GM11168 (cell line): Measurements from ENCODE around the gene PIP5K1C.

Source experiments
- in situ Hi-C: fragments of 300-500 bp; cut with MboI; formaldehyde crosslinking; loops from one replicate; pipeline ENCODE4 v1.12.0; 2022; ENCODE audit warnings: low sequenced_read_pairs; ENCODE audit not compliant: unreplicated experiment

PIP5K1C gene

GRCh38 chr19:3614858-3615505 lies 85.3 kb downstream of the PIP5K1C start:
- in situ Hi-C loops: no loop called here

DNA sequence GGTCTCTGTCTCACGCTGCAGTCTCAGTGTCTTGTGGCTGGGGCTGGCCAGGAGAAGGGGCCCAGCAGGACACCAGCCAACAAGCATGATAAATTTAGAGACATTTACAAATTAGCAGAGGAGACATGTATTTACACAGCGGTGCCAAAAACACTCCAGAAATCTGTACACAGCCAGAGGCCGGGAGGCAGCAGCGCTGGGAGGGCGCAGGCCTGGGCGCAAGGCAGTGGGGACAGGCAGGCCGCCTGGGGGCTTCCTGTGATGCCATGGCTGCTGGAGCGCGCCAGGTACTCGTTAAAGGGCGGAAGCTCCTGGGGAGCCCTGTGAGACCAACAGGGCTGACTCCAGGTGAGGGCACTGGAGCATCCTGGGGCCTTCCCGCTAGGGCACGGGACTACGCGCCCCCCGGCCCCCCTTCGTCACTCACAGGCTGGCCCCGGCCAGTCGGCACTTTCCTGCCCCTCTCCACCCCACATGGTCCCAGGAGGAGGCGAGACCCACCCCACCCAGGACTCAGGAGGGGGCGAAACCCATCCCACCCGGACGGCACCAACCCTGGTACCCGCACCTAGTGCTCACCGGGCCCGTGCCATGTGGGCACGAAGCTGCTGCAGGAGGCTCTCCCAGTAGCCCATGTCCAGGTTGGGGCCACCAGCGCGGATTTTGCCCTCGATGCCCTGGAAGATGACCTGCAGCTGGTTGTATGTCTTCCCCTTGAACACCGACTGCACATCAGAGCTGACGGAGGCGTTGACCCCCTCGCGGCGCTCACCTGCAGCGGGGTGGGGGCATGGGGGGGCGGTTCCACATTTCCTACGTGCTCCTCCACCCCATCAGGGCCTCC lies 86.2 kb downstream of the PIP5K1C start:
- in situ Hi-C loops: no loop called here

DNA sequence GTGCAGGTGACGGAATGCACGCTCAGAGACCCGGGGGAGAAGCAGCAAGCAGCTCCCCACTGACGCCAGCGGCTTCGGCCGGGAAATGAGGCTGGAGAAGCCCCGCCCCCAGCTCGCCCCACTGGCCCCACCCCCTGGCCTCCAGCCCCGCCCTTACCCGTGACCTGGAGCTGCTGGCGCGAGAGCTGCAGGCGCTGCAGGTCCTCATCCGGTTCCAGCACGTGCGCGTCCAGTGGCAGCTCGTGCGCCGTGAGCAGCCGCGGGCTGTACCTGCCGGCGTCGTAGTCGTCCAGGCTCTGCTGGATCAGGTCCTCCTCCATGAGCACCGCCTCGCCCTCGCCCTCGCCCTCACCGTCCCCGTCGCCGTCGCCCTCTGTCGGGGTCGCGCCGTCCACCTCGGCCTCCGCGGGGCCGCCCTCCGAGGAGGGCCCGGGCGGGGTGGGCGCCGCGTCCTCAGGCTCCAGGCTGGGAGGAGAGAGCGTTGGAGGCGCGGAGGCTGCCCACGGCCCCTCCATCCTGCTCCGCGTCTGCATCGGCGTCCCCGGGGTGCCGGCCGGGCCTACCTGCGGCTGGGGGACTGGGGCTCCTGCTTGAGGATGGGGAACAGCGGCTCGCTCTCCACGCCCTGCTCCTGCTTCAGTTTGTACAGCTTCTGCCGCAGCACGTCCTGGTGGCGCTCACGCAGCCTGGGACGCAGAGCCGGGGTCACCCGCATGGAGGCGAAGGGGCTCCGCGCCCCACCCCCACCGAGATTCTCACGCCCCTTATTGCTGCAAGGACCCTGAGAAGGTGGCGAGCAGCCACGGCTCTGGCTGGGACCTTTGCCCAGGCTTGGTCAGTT lies 87.1 kb downstream of the PIP5K1C start:
- in situ Hi-C loops: no loop called here

- in situ Hi-C loops: no loop called here
These were observed 87.9 kb downstream of the PIP5K1C start for GRCh38 chr19:3612330-3612729.

DNA sequence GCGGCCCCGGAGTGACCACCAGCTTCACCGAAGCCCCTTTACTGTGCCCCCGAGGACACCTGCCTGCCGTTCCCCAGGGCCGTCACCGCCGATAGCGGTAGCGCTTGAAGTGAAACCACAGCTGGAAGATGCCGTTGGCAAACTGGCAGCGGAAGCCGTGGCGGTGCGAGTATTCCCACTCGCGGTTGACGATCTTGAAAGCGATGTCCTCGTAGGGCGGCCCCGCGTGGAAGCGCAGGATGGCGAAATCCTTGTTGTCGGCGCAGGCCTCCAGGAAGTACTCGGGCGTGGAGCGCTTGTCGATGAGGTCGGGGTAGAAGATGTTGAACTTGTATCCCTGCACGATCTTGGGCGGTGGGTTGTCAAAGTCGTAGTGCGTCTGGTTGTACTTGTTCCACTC lies 88.4 kb downstream of the PIP5K1C start:
- in situ Hi-C loops: no loop called here

GRCh38 chr19:3610745-3611717 lies 89.2 kb downstream of the PIP5K1C start:
- in situ Hi-C loops: no loop called here

- in situ Hi-C loops: no loop called here
These were observed 90.2 kb downstream of the PIP5K1C start for GRCh38 chr19:3609779-3610719.

DNA sequence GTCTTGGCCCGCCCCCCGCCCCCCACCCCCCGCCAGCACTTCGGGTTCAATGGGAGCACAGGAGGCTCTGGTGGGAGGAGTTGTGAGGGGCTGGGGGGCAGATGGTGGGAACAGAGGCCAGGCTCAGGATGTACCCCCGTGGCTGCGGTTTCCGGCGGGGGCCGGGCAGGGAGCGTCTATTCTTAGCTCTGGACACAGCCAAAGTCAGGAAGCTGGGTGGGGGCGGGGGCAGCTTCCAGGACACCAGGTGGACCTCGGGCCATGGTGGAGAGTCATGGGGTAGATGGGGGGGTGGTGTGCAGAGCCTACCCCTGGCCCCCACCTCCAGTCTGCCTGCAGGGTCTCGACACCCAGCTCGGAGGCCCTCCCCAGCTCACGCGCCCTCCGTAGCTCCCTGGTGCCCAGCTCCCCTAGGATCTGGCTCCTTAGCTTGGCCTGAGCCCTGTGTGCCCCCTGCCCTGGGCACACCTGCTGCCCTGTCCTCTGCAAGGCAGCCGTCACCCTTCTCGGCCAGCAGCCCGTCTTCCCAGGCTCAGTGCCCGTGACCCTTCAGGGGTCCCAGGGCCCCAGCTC lies 91.4 kb downstream of the PIP5K1C start:
- in situ Hi-C loops: no loop called here

DNA sequence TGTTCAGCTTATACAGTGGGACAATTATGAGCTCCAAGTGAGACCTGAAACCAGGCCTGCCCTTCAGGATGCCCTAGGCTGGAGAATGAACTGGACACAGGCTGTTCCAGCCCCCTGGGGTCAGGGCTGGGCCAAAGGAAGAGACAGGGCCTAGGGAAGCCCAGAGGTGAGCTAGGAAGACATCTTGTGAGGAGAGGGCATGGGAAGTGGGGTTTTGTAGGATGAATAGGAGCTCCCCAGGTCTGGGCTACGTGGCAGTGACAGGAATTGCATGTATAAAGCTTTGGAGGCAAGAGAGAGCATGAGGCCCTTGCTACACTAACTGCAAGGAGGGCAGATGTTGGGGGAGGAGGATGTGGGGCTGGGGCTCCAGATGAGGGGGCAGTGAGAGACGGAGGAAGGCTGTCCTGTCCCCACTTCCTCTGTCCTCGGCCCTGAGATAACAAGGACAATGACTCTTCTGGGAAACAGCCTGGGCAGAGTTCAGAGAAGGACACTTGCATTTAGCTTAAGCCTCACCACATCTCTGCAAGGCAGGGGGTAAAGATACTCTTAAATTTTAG lies 92.1 kb downstream of the PIP5K1C start:
- in situ Hi-C loops: no loop called here

GRCh38 chr19:3607303-3608078 lies 92.8 kb downstream of the PIP5K1C start:
- in situ Hi-C loops: no loop called here

DNA sequence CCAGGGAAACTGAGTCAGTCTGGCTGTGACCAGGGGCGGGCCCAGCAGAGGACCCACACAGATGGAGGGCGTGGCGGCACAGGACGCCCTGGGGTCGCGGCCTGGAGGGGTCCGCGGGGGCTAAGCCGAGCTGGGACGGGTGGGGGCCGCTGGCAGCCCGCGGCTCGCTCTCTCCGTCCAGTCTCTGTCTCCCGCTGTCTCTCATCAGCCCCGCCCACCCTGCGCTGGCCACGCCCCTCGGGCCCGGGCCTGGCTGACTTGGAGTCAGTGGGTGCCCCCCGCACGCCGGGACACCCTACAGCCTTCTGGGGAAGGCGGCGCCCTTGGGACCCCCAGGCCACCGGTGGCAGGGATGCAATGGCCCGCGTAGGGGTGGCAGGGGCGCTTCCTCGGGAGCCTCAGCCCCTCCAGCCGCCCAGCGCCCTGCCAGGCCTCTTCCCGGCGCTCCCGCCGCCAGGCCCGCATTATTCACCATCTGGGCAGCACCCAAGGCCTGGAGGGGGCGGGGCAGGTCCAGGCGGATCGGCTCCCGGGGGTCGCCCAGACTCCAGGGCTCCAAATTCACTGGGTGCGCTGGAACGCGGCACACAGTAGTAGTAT lies 93.5 kb downstream of the PIP5K1C start, which contains the start of gene TBXA2R:
TBXA2R (minus strand) TSS at position 186 of the 600 bp plus-strand sequence. CDS start 6,241 bp downstream, outside the sequence.
- in situ Hi-C loops: no loop called here

- in situ Hi-C loops: no loop called here
These were observed 94.0 kb downstream of the PIP5K1C start for GRCh38 chr19:3606174-3606689.

GRCh38 chr19:3605770-3606169 lies 94.5 kb downstream of the PIP5K1C start:
- in situ Hi-C loops: no loop called here

DNA sequence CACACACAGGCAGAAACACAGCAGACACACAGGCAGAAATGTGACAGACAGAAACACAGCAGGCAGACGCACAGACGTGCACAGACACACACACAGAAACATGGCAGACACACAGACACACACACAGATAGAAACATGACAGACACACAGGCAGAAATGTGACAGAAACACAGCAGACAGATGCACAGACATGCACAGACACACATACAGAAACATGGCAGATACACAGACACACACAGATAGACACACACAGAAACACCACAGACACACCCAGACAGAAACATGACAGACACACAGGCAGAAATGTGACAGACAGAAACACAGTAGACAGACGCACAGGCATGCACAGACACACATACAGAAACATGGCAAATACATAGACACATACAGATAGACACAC lies 94.9 kb downstream of the PIP5K1C start:
- in situ Hi-C loops: no loop called here

DNA sequence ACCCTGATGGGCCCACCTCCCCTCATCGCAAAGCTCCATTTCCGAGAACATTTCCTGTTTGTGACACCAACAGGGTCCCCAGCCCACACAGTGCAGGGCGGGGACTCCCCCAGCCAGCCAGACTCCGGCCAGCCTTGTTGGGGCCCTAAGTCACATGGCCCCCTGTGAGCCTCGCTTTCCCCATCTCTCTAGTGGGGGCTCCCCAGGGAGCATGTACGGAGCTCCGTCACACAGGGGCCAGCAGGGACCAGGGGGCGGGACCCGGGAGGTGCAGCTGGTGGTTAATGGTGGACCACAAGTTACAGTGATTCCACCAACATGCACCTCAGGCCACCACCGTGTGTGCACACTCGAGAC lies 95.3 kb downstream of the PIP5K1C start:
- in situ Hi-C loops: no loop called here

DNA sequence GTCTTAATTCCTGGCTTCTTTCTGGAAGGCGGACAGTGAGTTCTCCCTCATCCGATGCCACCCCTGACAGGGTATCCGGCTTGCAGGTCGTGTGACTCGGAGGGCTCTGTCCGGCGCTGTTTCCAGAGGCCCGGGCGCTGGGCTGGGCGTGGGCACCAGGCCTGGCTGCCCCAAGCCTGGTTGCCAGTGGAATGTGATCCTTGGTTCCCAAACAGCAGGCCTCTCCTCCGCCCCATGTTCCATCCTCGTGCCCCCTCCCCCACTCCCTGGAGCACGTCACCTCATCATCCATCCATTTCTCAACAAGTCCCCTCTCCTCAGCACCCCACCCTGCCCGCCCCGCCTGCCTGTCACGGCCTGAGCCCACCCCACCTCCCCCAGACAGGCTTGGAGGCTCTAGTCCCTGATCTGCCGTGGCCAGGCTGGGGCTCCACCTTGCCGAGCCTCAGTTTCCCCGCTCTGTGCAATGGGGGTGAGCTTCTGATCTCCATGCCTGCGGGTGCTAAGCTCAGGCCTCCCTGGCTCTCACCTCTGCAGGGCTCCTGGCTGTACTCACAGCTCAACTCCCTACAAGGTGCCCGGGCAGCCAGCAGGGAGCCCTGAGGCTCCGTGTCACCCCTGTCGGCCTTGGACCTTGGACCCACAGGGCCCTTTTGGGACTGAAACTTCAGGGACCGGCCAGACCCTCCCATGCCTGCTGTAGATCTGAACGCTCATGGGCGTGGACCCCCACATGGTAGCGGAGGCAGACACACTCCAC lies 95.9 kb downstream of the PIP5K1C start:
- in situ Hi-C loops: no loop called here
